Measurements from ENCODE around the gene RNF41. TPM values are rescaled to one million over a fixed set of nuclear protein-coding genes. Genes with fewer than 3 reads are reported as not detected.

Gene RNF41
- total and polyA plus RNA-seq, 2 donors (not counting 1 experiment from before 2014, with no cell fraction given): 113 to 129 TPM

GRCh38 chr12:56204275-56204674 is 17.4 kb downstream of the RNF41 start:
- H4K20me1 ChIP-seq (ENCODE audit: control insufficient read depth, insufficient read depth, low read length, poor library complexity, severe bottlenecking): no peaks in the 10 kb centered on the region
- ATAC-seq (ENCODE audit: low read depth) (no peak), DNase-seq (no peak)
- peak overlapping the region; percentile 81 for H3K27ac Mint-ChIP-seq
- no peak overlapping the region for H3K4me3 Mint-ChIP-seq
- intact Hi-C loops (cut with micrococcal nuclease): no loop called here
- no peaks in the 10 kb centered on the region for H3K9me3 ChIP-seq (ENCODE audit: control extremely low read depth in 1 of 3, control insufficient read depth in 2 of 3, insufficient read depth in 1 of 3, low read length in 2 of 3)
- peaks cover 9 to 14% of the 10 kb centered on the region in 2 donors for H3K4me1 ChIP-seq (ENCODE audit: control insufficient read depth in 2 of 2, insufficient read depth in 2 of 2, low read length in 2 of 2)
- no peaks in the 10 kb centered on the region for H3K27me3 Mint-ChIP-seq
- no peaks in the 10 kb centered on the region for H3K27me3 ChIP-seq (replicated peaks in 1 of 4; ENCODE audit: control extremely low read depth in 1 of 4, control insufficient read depth in 3 of 4, insufficient read depth in 4 of 4, low read length in 3 of 4)
- H2AFZ ChIP-seq (ENCODE audit: insufficient read depth, low read depth, low read length, poor library complexity, severe bottlenecking): no peak overlapping the region
- ChIA-PET POLR2A (interaction anchor here (0.9 to 1.7 kb wide), 2 partner anchors 9 to 17 kb away, joined by 5 read pairs; partner anchors contain the start of gene RNF41), CTCF (interaction anchor here (0.7 to 7.6 kb wide), 8 partner anchors 8 to 260 kb away, joined by 4 to 126 read pairs (median 10); partner anchors contain the start of genes COQ10A, NABP2, RNF41 and SMARCC2)
- no peak overlapping the region for H3K9ac ChIP-seq (ENCODE audit: low read length)
- TF ChIP-seq CTCF (IDR thresholded peaks at IDR 0.05) (no peak), EZH2 (IDR thresholded peaks at IDR 0.05; ENCODE audit: borderline replicate concordance, insufficient read depth, low read depth, low read length, poor library complexity, severe bottlenecking) (no peak)
- H3K9me3 Mint-ChIP-seq (ENCODE audit: insufficient read depth): no peaks in the 10 kb centered on the region
- H3K79me2 ChIP-seq (ENCODE audit: control insufficient read depth, insufficient read depth, low read length): no peaks in the 10 kb centered on the region
- peaks cover 37% of the 10 kb centered on the region for H3K4me1 Mint-ChIP-seq
- no peak overlapping the region for H3K4me2 ChIP-seq (replicated peaks; ENCODE audit: low read depth, low read length, poor library complexity, severe bottlenecking)
- peak overlapping the region in 1 of 2 donors; percentile 46 for H3K27ac ChIP-seq (ENCODE audit: low read length in 2 of 2)
- peaks cover 3 to 39% of the 10 kb centered on the region in 2 experiments for H3K36me3 ChIP-seq (replicated peaks in 1 of 2; ENCODE audit: control extremely low read depth in 1 of 2, control insufficient read depth in 1 of 2, extremely low read depth in 1 of 2, insufficient read depth in 2 of 2, low read length in 1 of 2)
- H3K4me3 ChIP-seq (ENCODE audit: control extremely low read depth in 1 of 5, extremely low read depth in 1 of 5, insufficient read depth in 1 of 5, low read depth in 2 of 5, low read length in 4 of 5): no peak overlapping the region

- no peaks in the 10 kb centered on the region for H3K9me3 ChIP-seq (ENCODE audit: control extremely low read depth in 1 of 3, control insufficient read depth in 2 of 3, insufficient read depth in 1 of 3, low read length in 2 of 3)
- no peak for TF ChIP-seq CTCF (IDR thresholded peaks at IDR 0.05)
- TF ChIP-seq EZH2 (IDR thresholded peaks at IDR 0.05; ENCODE audit: borderline replicate concordance, insufficient read depth, low read depth, low read length, poor library complexity, severe bottlenecking): no peak
- H3K9me3 Mint-ChIP-seq (ENCODE audit: insufficient read depth): no peaks in the 10 kb centered on the region
- no peaks in the 10 kb centered on the region for H4K20me1 ChIP-seq (ENCODE audit: control insufficient read depth, insufficient read depth, low read length, poor library complexity, severe bottlenecking)
- H2AFZ ChIP-seq (ENCODE audit: insufficient read depth, low read depth, low read length, poor library complexity, severe bottlenecking): no peak overlapping the region
- ChIA-PET CTCF (interaction anchor here (0.6 to 7.6 kb wide), 5 partner anchors 9 to 373 kb away, joined by 3 to 126 read pairs (median 4); partner anchors contain the start of genes DNAJC14, NABP2, RNF41 and SMARCC2), POLR2A (interaction anchor here (0.6 to 0.7 kb wide), 3 partner anchors 17 to 906 kb away, joined by 4 to 5 read pairs (median 5); partner anchors contain the start of gene CS)
- H3K79me2 ChIP-seq (ENCODE audit: control insufficient read depth, insufficient read depth, low read length): no peaks in the 10 kb centered on the region
- no peak overlapping the region for H3K4me3 Mint-ChIP-seq
- H3K27me3 Mint-ChIP-seq: no peaks in the 10 kb centered on the region
- ATAC-seq (ENCODE audit: low read depth) (no peak), DNase-seq (no peak)
- intact Hi-C loops (cut with micrococcal nuclease): no loop called here
- no peak overlapping the region for H3K4me3 ChIP-seq (ENCODE audit: control extremely low read depth in 1 of 5, extremely low read depth in 1 of 5, insufficient read depth in 1 of 5, low read depth in 2 of 5, low read length in 4 of 5)
- H3K27ac Mint-ChIP-seq: peak overlapping the region; percentile 46
- no peaks in the 10 kb centered on the region for H3K27me3 ChIP-seq (replicated peaks in 1 of 4; ENCODE audit: control extremely low read depth in 1 of 4, control insufficient read depth in 3 of 4, insufficient read depth in 4 of 4, low read length in 3 of 4)
- no peak overlapping the region for H3K4me2 ChIP-seq (replicated peaks; ENCODE audit: low read depth, low read length, poor library complexity, severe bottlenecking)
- peaks cover 30% of the 10 kb centered on the region for H3K4me1 Mint-ChIP-seq
- H3K27ac ChIP-seq (ENCODE audit: low read length in 2 of 2): peak overlapping the region in 1 of 2 donors; percentile 56
- peaks cover 3 to 34% of the 10 kb centered on the region in 2 experiments for H3K36me3 ChIP-seq (replicated peaks in 1 of 2; ENCODE audit: control extremely low read depth in 1 of 2, control insufficient read depth in 1 of 2, extremely low read depth in 1 of 2, insufficient read depth in 2 of 2, low read length in 1 of 2)
- no peak overlapping the region for H3K9ac ChIP-seq (ENCODE audit: low read length)
- no CpG with 5 or more reads among the region's 2 CpGs for WGBS (ENCODE audit: insufficient coverage)
- peaks cover 6 to 8% of the 10 kb centered on the region in 2 donors for H3K4me1 ChIP-seq (ENCODE audit: control insufficient read depth in 2 of 2, insufficient read depth in 2 of 2, low read length in 2 of 2)
These were observed 18.9 kb downstream of the RNF41 start for GRCh38 chr12:56202838-56203237.
